ENCODE measurements around the gene TASP1.

Gene TASP1

DNA sequence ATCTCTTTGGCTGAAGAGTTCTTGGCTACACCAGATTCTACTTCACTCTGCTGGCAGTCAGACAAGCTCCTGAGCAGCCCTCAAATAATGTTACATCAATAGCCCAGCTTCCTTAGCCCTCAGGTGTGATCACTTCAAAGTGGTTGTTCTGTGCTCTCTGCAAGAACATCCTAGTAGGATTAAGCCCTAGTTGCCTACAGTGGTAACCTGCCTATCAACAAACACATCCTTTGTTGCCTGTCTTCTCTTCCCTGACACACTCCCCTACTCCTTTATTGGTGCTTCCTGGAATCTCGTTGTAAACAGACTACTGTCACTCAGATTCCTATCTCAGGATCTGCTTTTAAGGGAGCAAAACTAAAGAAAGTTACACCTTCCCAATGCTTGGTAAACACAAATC is 45.1 kb upstream of the TASP1 start:
- TF ChIP-seq, protein P1, sequence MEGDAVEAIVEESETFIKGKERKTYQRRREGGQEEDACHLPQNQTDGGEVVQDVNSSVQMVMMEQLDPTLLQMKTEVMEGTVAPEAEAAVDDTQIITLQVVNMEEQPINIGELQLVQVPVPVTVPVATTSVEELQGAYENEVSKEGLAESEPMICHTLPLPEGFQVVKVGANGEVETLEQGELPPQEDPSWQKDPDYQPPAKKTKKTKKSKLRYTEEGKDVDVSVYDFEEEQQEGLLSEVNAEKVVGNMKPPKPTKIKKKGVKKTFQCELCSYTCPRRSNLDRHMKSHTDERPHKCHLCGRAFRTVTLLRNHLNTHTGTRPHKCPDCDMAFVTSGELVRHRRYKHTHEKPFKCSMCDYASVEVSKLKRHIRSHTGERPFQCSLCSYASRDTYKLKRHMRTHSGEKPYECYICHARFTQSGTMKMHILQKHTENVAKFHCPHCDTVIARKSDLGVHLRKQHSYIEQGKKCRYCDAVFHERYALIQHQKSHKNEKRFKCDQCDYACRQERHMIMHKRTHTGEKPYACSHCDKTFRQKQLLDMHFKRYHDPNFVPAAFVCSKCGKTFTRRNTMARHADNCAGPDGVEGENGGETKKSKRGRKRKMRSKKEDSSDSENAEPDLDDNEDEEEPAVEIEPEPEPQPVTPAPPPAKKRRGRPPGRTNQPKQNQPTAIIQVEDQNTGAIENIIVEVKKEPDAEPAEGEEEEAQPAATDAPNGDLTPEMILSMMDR (IDR thresholded peaks at IDR 0.05; ENCODE audit: low read depth, low read length) = no peak
- no peak for TF ChIP-seq EZH2phosphoT487 (IDR thresholded peaks at IDR 0.05; ENCODE audit: low read depth)
- Histone ChIP-seq H3K4me1 (ENCODE audit: low read length) (peaks cover 37% of the 10 kb centered on the region), H3K4me3 (ENCODE audit: low read length) (no peak overlapping the region), H3K27me3 (ENCODE audit: low read depth, low read length) (peaks cover 22% of the 10 kb centered on the region; the same call in 1 of the 2 replicates), H2AFZ (ENCODE audit: low read depth, low read length) (no peak overlapping the region), H4K20me1 (ENCODE audit: insufficient read depth, low read length) (no peaks in the 10 kb centered on the region), H3K27ac (ENCODE audit: low read length) (no peak overlapping the region), H3K79me2 (ENCODE audit: low read length) (no peaks in the 10 kb centered on the region), H3K4me2 (ENCODE audit: low read length) (peak overlapping the region; percentile 68), H3K36me3 (replicated peaks; ENCODE audit: low read depth, low read length) (no peaks in the 10 kb centered on the region), H3K9me3 (ENCODE audit: insufficient read depth, low read length) (no peaks in the 10 kb centered on the region), H3K9ac (ENCODE audit: low read length) (no peak overlapping the region)

GRCh38 chr20:13681248-13682125 is 42.8 kb upstream of the TASP1 start:
- TF ChIP-seq, protein P1 (IDR thresholded peaks at IDR 0.05; ENCODE audit: low read depth, low read length) = no peak
- TF ChIP-seq EZH2phosphoT487 (IDR thresholded peaks at IDR 0.05; ENCODE audit: low read depth) = no peak
- Histone ChIP-seq H3K36me3 (replicated peaks; ENCODE audit: low read depth, low read length) (no peaks in the 10 kb centered on the region), H3K79me2 (ENCODE audit: low read length) (no peaks in the 10 kb centered on the region), H3K4me1 (ENCODE audit: low read length) (peaks cover 37% of the 10 kb centered on the region), H3K9ac (ENCODE audit: low read length) (no peak overlapping the region), H3K9me3 (ENCODE audit: insufficient read depth, low read length) (no peaks in the 10 kb centered on the region), H3K4me3 (ENCODE audit: low read length) (no peak overlapping the region), H2AFZ (ENCODE audit: low read depth, low read length) (no peak overlapping the region), H3K4me2 (ENCODE audit: low read length) (peak overlapping the region; percentile 31), H3K27me3 (ENCODE audit: low read depth, low read length) (peaks cover 12% of the 10 kb centered on the region; the same call in 1 of the 2 replicates), H3K27ac (ENCODE audit: low read length) (no peak overlapping the region), H4K20me1 (ENCODE audit: insufficient read depth, low read length) (no peaks in the 10 kb centered on the region)

GRCh38 chr20:13678944-13679343 is 40.2 kb upstream of the TASP1 start:
- H3K4me2 ChIP-seq (ENCODE audit: low read length) = no peak overlapping the region
- H3K4me1 ChIP-seq (ENCODE audit: low read length) = peaks cover 23% of the 10 kb centered on the region
- no peaks in the 10 kb centered on the region for H3K36me3 ChIP-seq (replicated peaks; ENCODE audit: low read depth, low read length)
- H3K27ac ChIP-seq (ENCODE audit: low read length) = no peak overlapping the region
- no peaks in the 10 kb centered on the region for H3K79me2 ChIP-seq (ENCODE audit: low read length)
- H3K27me3 ChIP-seq (ENCODE audit: low read depth, low read length) = peaks cover 8% of the 10 kb centered on the region; the same call in 1 of the 2 replicates
- no peak overlapping the region for H2AFZ ChIP-seq (ENCODE audit: low read depth, low read length)
- TF ChIP-seq, protein P1 (IDR thresholded peaks at IDR 0.05; ENCODE audit: low read depth, low read length) = no peak
- no peak for TF ChIP-seq EZH2phosphoT487 (IDR thresholded peaks at IDR 0.05; ENCODE audit: low read depth)
- H3K9ac ChIP-seq (ENCODE audit: low read length) = no peak overlapping the region
- H3K9me3 ChIP-seq (ENCODE audit: insufficient read depth, low read length) = no peaks in the 10 kb centered on the region
- no peaks in the 10 kb centered on the region for H4K20me1 ChIP-seq (ENCODE audit: insufficient read depth, low read length)
- H3K4me3 ChIP-seq (ENCODE audit: low read length) = no peak overlapping the region

GRCh38 chr20:13677241-13677640 is 38.5 kb upstream of the TASP1 start:
- no peak overlapping the region for H3K27ac ChIP-seq (ENCODE audit: low read length)
- H3K27me3 ChIP-seq (ENCODE audit: low read depth, low read length) = no peaks in the 10 kb centered on the region
- no peaks in the 10 kb centered on the region for H4K20me1 ChIP-seq (ENCODE audit: insufficient read depth, low read length)
- no peak overlapping the region for H3K9ac ChIP-seq (ENCODE audit: low read length)
- H2AFZ ChIP-seq (ENCODE audit: low read depth, low read length) = no peak overlapping the region
- no peak overlapping the region for H3K4me3 ChIP-seq (ENCODE audit: low read length)
- H3K79me2 ChIP-seq (ENCODE audit: low read length) = no peaks in the 10 kb centered on the region
- TF ChIP-seq EZH2phosphoT487 (IDR thresholded peaks at IDR 0.05; ENCODE audit: low read depth) = no peak
- TF ChIP-seq, protein P1 (IDR thresholded peaks at IDR 0.05; ENCODE audit: low read depth, low read length) = no peak
- H3K9me3 ChIP-seq (ENCODE audit: insufficient read depth, low read length) = no peaks in the 10 kb centered on the region
- H3K4me1 ChIP-seq (ENCODE audit: low read length) = peaks cover 16% of the 10 kb centered on the region
- H3K36me3 ChIP-seq (replicated peaks; ENCODE audit: low read depth, low read length) = no peaks in the 10 kb centered on the region
- H3K4me2 ChIP-seq (ENCODE audit: low read length) = no peak overlapping the region

Data from OCI-LY3 (cell line).